Neutrophil (primary cell): Measurements from ENCODE around the gene IQSEC1.

ENCODE experiments used
- H3K27ac ChIP-seq: fragments of 200-600 bp; sonication (generic); 2 replicates; pipeline ENCODE4 v1.5.1; 2016; ENCODE audit warnings: mild to moderate bottlenecking, moderate library complexity
- H3K27me3 ChIP-seq: fragments of 200-600 bp; sonication (generic); 2 replicates; pipeline ENCODE4 v1.6.0; 2016; ENCODE audit warnings: mild to moderate bottlenecking
- H3K36me3 ChIP-seq: fragments of 200-600 bp; sonication (generic); 2 replicates; pipeline ENCODE4 v1.5.1; 2017
- H3K4me1 ChIP-seq, 2 experiments: fragments of 200-600 bp in 1 of 2; sonication (generic) in 1 of 2; 1 replicate in 1 of 2; 2 replicates in 1 of 2; pipeline versions ENCODE4 v1.5.1 to v1.6.1; 2013 to 2016; ENCODE audit warnings: low read depth in 1 of 2, low read length in 1 of 2, mild to moderate bottlenecking in 1 of 2, moderate library complexity in 1 of 2; ENCODE audit not compliant: control insufficient read depth in 1 of 2, insufficient read depth in 1 of 2
- H3K4me3 ChIP-seq, 2 experiments: fragments of 200-600 bp in 1 of 2; sonication (generic) in 1 of 2; 1 replicate in 1 of 2; 2 replicates in 1 of 2; pipeline ENCODE4 v1.5.1; 2013 to 2016; ENCODE audit warnings: low read depth in 1 of 2, low read length in 1 of 2, mild to moderate bottlenecking in 1 of 2, moderate library complexity in 1 of 2
- H3K9me3 ChIP-seq: fragments of 200-600 bp; sonication (generic); 2 replicates; pipeline ENCODE4 v1.5.1; 2016
- CTCF ChIP-seq: fragments of 200-600 bp; sonication (generic); IDR thresholded peaks from 2 replicates; pipeline ENCODE4 v1.5.1; 2016; ENCODE audit warnings: antibody characterized with exemption

The IQSEC1 gene

GRCh38 chr3:13009132-13009945 is 63.9 kb downstream of the IQSEC1 start:
- Histone ChIP-seq H3K4me1 (peaks cover 100% of the 10 kb centered on the region in 2 experiments), H3K9me3 (no peaks in the 10 kb centered on the region), H3K4me3 (peak overlapping the region; percentile 88 to 94), H3K36me3 (peaks cover 62% of the 10 kb centered on the region), H3K27ac (peak overlapping the region; percentile 98), H3K27me3 (no peaks in the 10 kb centered on the region)
- TF ChIP-seq CTCF, result peak; percentile 34

DNA sequence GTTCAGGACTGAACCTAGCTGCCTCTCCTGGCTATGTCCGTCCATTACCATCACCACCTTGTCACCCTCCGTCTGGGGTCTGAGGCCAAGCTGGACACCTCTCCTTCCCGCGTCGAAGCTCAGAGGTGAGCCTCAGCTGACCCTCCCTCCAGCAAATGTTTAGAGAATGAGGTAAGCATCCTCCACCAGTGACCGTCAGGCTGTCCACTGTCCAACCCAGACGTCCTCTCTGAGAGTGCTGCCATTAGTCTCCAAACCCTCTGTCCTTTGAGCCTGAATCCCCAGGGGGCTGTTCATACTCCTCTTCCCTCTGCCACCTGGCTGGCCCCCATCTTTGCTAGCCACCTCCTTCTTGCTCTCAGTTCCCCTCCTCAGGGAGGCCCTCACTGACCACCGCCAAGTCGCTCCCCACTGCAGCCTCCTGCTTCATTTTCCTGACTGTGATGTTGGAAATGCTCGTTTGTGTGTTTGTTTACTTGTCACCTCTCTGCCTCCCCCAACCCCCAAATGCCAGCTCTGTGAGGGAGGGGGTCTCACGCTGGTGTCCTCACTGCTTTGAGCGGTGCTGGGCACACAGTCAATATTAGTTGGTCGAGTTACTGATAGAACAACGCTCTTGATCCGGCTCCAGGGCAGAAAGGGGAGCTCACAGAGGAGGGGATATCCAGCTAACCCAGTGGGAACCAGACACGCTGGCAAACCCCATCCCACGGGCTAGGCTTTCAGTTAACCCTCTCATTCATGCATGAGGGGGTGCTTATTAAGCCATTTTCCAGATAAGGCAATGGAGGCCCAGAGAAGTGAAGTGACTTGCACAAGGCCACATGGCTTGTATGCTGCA is 64.9 kb downstream of the IQSEC1 start:
- Histone ChIP-seq H3K36me3 (peaks cover 63% of the 10 kb centered on the region), H3K4me3 (peak overlapping the region; percentile 88 to 94), H3K27me3 (no peaks in the 10 kb centered on the region), H3K27ac (peak overlapping the region; percentile 98), H3K4me1 (peaks cover 100% of the 10 kb centered on the region in 2 experiments), H3K9me3 (no peaks in the 10 kb centered on the region)
- TF ChIP-seq CTCF, result no peak

GRCh38 chr3:13007251-13007941 is 65.8 kb downstream of the IQSEC1 start:
- peaks cover 100% of the 10 kb centered on the region in 2 experiments for H3K4me1 ChIP-seq
- H3K9me3 ChIP-seq, result no peaks in the 10 kb centered on the region
- TF ChIP-seq CTCF, result no peak
- H3K27me3 ChIP-seq, result no peaks in the 10 kb centered on the region
- H3K4me3 ChIP-seq, result peak overlapping the region in 1 of 2 experiments; percentile 88
- H3K27ac ChIP-seq, result peak overlapping the region; percentile 98
- H3K36me3 ChIP-seq, result peaks cover 58% of the 10 kb centered on the region

GRCh38 chr3:13006216-13006990 is 66.8 kb downstream of the IQSEC1 start:
- Histone ChIP-seq H3K4me3 (peak overlapping the region in 1 of 2 experiments; percentile 25), H3K27me3 (no peaks in the 10 kb centered on the region), H3K27ac (peak overlapping the region; percentile 98), H3K4me1 (peaks cover 100% of the 10 kb centered on the region in 2 experiments), H3K36me3 (peaks cover 64% of the 10 kb centered on the region), H3K9me3 (no peaks in the 10 kb centered on the region)
- TF ChIP-seq CTCF, result no peak

DNA sequence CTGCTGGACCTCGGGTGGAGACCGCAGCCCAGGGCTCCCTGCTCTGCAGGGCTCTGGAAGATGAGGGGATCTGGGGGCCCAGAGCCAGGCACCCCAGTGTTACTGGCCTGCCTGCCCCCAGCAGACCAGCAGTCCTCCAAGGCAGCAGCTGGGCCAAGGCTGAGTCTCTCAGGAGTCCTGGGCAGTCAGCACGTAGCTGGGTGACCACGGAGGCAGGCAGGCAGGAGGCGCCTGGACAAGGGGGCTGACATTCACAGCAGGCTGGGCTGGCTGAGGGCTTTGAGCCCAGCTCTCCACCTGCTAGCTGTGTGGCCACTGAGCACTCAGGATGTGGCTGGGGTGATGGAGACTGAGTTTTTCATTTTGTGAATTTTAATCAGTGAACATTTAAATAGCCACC is 67.9 kb downstream of the IQSEC1 start:
- H3K9me3 ChIP-seq, result no peaks in the 10 kb centered on the region

More for the DNA sequence above, 67.9 kb downstream of the IQSEC1 start:
- Histone ChIP-seq H3K4me1 (peaks cover 100% of the 10 kb centered on the region in 2 experiments), H3K27me3 (no peaks in the 10 kb centered on the region), H3K27ac (peak overlapping the region; percentile 98), H3K36me3 (peaks cover 73% of the 10 kb centered on the region), H3K4me3 (peak overlapping the region in 1 of 2 experiments; percentile 44)
- no peak for TF ChIP-seq CTCF
